Keratinocyte (primary cell): ENCODE results near the gene ZDHHC22.

Source experiments
- CTCF ChIP-seq, 3 experiments: IDR thresholded peaks in 1 of 3; conservative IDR thresholded peaks in 1 of 3; optimal IDR thresholded peaks in 1 of 3; 2 replicates in 2 of 3; 3 replicates in 1 of 3; pipeline versions ENCODE3 to v1.5.1; 2011; ENCODE audit warnings: low read length in 3 of 3, mild to moderate bottlenecking in 3 of 3, moderate library complexity in 2 of 3, control low read depth in 1 of 3, inconsistent platforms in 1 of 3; ENCODE audit not compliant: insufficient read depth in 2 of 3; ENCODE audit errors: extremely low read depth in 1 of 3
- EZH2 ChIP-seq: IDR thresholded peaks from one replicate; pipeline ENCODE4 v1.6.1; 2012; ENCODE audit warnings: inconsistent platforms, mild to moderate bottlenecking, low read length, moderate library complexity

GRCh38 chr14:77177702-77178101, 36.1 kb upstream of the ZDHHC22 start:
- TF ChIP-seq CTCF (optimal IDR thresholded peaks at IDR 0.05 in 1 of 3, IDR thresholded peaks at IDR 0.05 in 1 of 3, conservative IDR thresholded peaks at IDR 0.05 in 1 of 3; ENCODE audit: extremely low read depth in 1 of 3, insufficient read depth in 2 of 3, low read length in 3 of 3) = no peak
- TF ChIP-seq EZH2 = no peak
